Mesenchymal stem cell (in vitro differentiated cells and primary cell): ENCODE results near the gene RAMP1.

Source experiments
- DNase-seq: peaks from one replicate; pipeline ENCODE4 v3.0.0-alpha.2; 2013
- H2AFZ ChIP-seq: one replicate; pipeline ENCODE4 v1.6.1; 2013; ENCODE audit warnings: low read depth, mild to moderate bottlenecking, control low read depth, inconsistent platforms, low read length, moderate library complexity
- H2AK5ac ChIP-seq: 2 replicates; pipeline ENCODE4 v1.6.1; 2013; ENCODE audit warnings: low read length, moderate library complexity, mild to moderate bottlenecking, inconsistent platforms; ENCODE audit not compliant: severe bottlenecking
- H2BK120ac ChIP-seq: one replicate; pipeline ENCODE4 v1.6.1; 2013; ENCODE audit warnings: low read depth, mild to moderate bottlenecking, inconsistent platforms, low read length, moderate library complexity
- H2BK12ac ChIP-seq, 2 experiments: one replicate each; pipeline ENCODE4 v1.6.1; 2013; ENCODE audit warnings: inconsistent platforms in 2 of 2, low read length in 2 of 2, mild to moderate bottlenecking in 2 of 2, moderate library complexity in 2 of 2, control low read depth in 1 of 2
- H2BK15ac ChIP-seq: one replicate; pipeline ENCODE4 v1.6.1; 2013; ENCODE audit warnings: mild to moderate bottlenecking, low read depth, inconsistent platforms; ENCODE audit not compliant: poor library complexity, severe bottlenecking
- H2BK5ac ChIP-seq: 2 replicates; pipeline ENCODE4 v1.6.1; 2013; ENCODE audit warnings: low read depth, mild to moderate bottlenecking, low read length, control low read depth, inconsistent platforms; ENCODE audit not compliant: poor library complexity, severe bottlenecking
- H3K14ac ChIP-seq, 2 experiments: one replicate each; pipeline ENCODE4 v1.6.1; 2013; ENCODE audit warnings: inconsistent platforms in 2 of 2, low read length in 2 of 2, control low read depth in 1 of 2, mild to moderate bottlenecking in 1 of 2, moderate library complexity in 1 of 2
- H3K18ac ChIP-seq, 2 experiments: one replicate each; pipeline ENCODE4 v1.6.1; 2013; ENCODE audit warnings: inconsistent platforms in 2 of 2, low read length in 2 of 2, control low read depth in 1 of 2, low read depth in 1 of 2, mild to moderate bottlenecking in 1 of 2
- H3K23ac ChIP-seq, 2 experiments: one replicate each; pipeline ENCODE4 v1.6.1; 2013; ENCODE audit warnings: inconsistent platforms in 2 of 2, low read length in 2 of 2, mild to moderate bottlenecking in 2 of 2, moderate library complexity in 2 of 2, control low read depth in 1 of 2
- H3K27ac ChIP-seq: 2 replicates; pipeline ENCODE4 v1.5.1; 2013; ENCODE audit warnings: mild to moderate bottlenecking, moderate library complexity, low read length, control low read depth, inconsistent platforms; ENCODE audit not compliant: poor library complexity, severe bottlenecking
- H3K27me3 ChIP-seq, 2 experiments: 2 replicates each; pipeline versions ENCODE4 v1.6.1 to v1.7.0; 2013; ENCODE audit warnings: low read length in 2 of 2, mild to moderate bottlenecking in 2 of 2, moderate library complexity in 2 of 2, control low read depth in 1 of 2, inconsistent platforms in 1 of 2; ENCODE audit not compliant: control insufficient read depth in 1 of 2, insufficient read depth in 1 of 2
- H3K36me3 ChIP-seq, 2 experiments: 2 replicates each; pipeline versions ENCODE4 v1.6.1 to v1.7.0; 2013; ENCODE audit warnings: low read length in 2 of 2, control low read depth in 1 of 2, inconsistent platforms in 1 of 2, low read depth in 1 of 2, mild to moderate bottlenecking in 1 of 2; ENCODE audit not compliant: insufficient read depth in 2 of 2, control insufficient read depth in 1 of 2
- H3K4ac ChIP-seq, 2 experiments: one replicate each; pipeline ENCODE4 v1.6.1; 2013; ENCODE audit warnings: inconsistent platforms in 2 of 2, low read length in 2 of 2, mild to moderate bottlenecking in 2 of 2, moderate library complexity in 2 of 2, control low read depth in 1 of 2, low read depth in 1 of 2
- H3K4me1 ChIP-seq: 2 replicates; pipeline ENCODE4 v1.6.1; 2013; ENCODE audit warnings: low read depth, low read length, control low read depth; ENCODE audit not compliant: control insufficient read depth, insufficient read depth
- H3K4me2 ChIP-seq: 2 replicates; pipeline ENCODE4 v1.6.1; 2013; ENCODE audit warnings: low read length, mild to moderate bottlenecking, inconsistent platforms; ENCODE audit not compliant: poor library complexity, severe bottlenecking
- H3K4me3 ChIP-seq, 2 experiments: 2 replicates each; pipeline versions ENCODE4 v1.5.1 to v1.7.0; 2013; ENCODE audit warnings: low read length in 2 of 2, mild to moderate bottlenecking in 2 of 2, control low read depth in 1 of 2, low read depth in 1 of 2; ENCODE audit not compliant: insufficient read depth in 1 of 2
- H3K79me1 ChIP-seq: replicated peaks from 2 replicates; pipeline ENCODE4 v1.6.1; 2013; ENCODE audit warnings: mild to moderate bottlenecking, control low read depth, low read length, inconsistent platforms; ENCODE audit not compliant: poor library complexity, severe bottlenecking
- H3K9ac ChIP-seq: 2 replicates; pipeline ENCODE4 v1.7.0; 2013; ENCODE audit warnings: mild to moderate bottlenecking, low read length, moderate library complexity
- H3K9me3 ChIP-seq: 2 replicates; pipeline ENCODE4 v1.7.0; 2013; ENCODE audit warnings: mild to moderate bottlenecking, low read length; ENCODE audit not compliant: control insufficient read depth
- H4K8ac ChIP-seq: one replicate; pipeline ENCODE4 v1.6.1; 2013; ENCODE audit warnings: inconsistent platforms, mild to moderate bottlenecking, low read length, moderate library complexity
- H4K91ac ChIP-seq: one replicate; pipeline ENCODE4 v1.6.1; 2013; ENCODE audit warnings: mild to moderate bottlenecking, low read length, inconsistent platforms
- WGBS: methylation state at CpG from one replicate; pipeline ENCODE4 v1.1.7; 2013; ENCODE audit warnings: mixed read lengths; 5-methylcytosine and 5-hydroxymethylcytosine counted together

Gene RAMP1

GRCh38 chr2:237885111-237885930 is 25.9 kb downstream of the RAMP1 start:
- 77% methylated on average over 27 of the region's 27 CpGs for WGBS

DNA sequence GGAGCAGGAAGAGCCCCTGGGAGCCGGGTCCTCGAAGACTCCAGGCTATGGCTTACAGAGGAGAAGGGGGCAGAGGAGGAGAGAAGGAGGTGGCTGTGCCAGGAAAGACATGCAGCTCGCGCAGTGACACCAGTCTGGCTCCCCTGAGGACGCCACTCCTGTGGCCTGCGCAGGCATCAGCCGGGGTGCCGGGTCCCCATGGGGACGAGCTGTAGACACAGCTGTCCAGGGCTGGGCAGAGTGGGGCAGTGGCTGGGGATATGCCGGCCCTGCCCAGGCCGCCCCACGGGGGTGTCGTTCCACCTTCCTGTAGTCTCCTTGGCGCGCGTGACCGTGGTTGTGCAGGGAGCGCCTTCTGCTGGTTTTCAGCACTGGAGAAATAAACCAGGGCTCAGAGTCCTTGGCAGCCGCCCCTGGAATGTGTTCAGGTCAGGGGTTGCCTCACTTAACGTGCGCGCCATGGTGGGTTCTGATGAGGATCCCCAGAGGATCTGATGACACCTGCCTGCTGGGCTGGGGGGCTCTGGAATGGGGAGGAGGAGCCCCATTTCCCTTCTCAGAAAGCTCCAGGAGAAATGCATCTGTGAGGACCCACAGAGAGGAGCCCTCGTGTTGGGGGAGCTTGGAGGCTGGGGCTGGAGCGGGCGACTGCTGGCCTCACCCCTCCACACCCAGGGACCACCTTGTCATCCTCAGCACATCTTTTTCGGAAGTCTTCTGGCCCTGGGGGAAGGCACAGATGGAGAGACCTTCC is 26.7 kb downstream of the RAMP1 start:
- Histone ChIP-seq H3K79me1 (no peaks in the 10 kb centered on the region), H2BK15ac (no peak overlapping the region), H3K18ac (no peak overlapping the region), H4K91ac (no peak overlapping the region), H3K4me3 (no peak overlapping the region), H2BK120ac (no peak overlapping the region), H3K27me3 (peaks cover 0 to 11% of the 10 kb centered on the region in 2 experiments), H3K9ac (no peak overlapping the region), H3K4me2 (no peak overlapping the region), H2AK5ac (no peak overlapping the region), H2AFZ (no peak overlapping the region), H3K36me3 (peaks cover 0 to 8% of the 10 kb centered on the region in 2 experiments), H3K4ac (no peak overlapping the region), H2BK5ac (no peak overlapping the region), H3K14ac (no peak overlapping the region), H4K8ac (no peak overlapping the region), H2BK12ac (peak overlapping the region in 1 of 2 experiments; percentile 80), H3K27ac (no peak overlapping the region), H3K4me1 (peaks cover 19% of the 10 kb centered on the region), H3K9me3 (no peaks in the 10 kb centered on the region), H3K23ac (no peak overlapping the region)
- DNase-seq = no peak
- 86% methylated on average over 26 of the region's 26 CpGs for WGBS

More at GRCh38 chr2:237885111-237885930, 25.9 kb downstream of the RAMP1 start:
- Histone ChIP-seq H2BK120ac (no peak overlapping the region), H2BK15ac (no peak overlapping the region), H3K27me3 (peaks cover 0 to 11% of the 10 kb centered on the region in 2 experiments), H3K36me3 (peaks cover 0 to 8% of the 10 kb centered on the region in 2 experiments), H3K18ac (no peak overlapping the region), H3K9ac (no peak overlapping the region), H4K8ac (peak overlapping the region; percentile 28), H3K9me3 (no peaks in the 10 kb centered on the region), H2AK5ac (no peak overlapping the region), H3K4ac (no peak overlapping the region), H2AFZ (no peak overlapping the region), H2BK12ac (peak overlapping the region in 1 of 2 experiments; percentile 22), H3K14ac (peak overlapping the region in 1 of 2 experiments; percentile 58), H3K23ac (no peak overlapping the region), H3K4me1 (peaks cover 19% of the 10 kb centered on the region), H3K79me1 (no peaks in the 10 kb centered on the region), H3K4me3 (no peak overlapping the region), H2BK5ac (no peak overlapping the region), H4K91ac (peak overlapping the region; percentile 64), H3K27ac (no peak overlapping the region), H3K4me2 (no peak overlapping the region)
- no peak for DNase-seq

- H3K4me1 ChIP-seq = peaks cover 19% of the 10 kb centered on the region
- no peak overlapping the region for H2AFZ ChIP-seq
- H3K27ac ChIP-seq = no peak overlapping the region
- H3K9ac ChIP-seq = no peak overlapping the region
- H3K18ac ChIP-seq = peak overlapping the region in 1 of 2 experiments; percentile 18
- H3K4ac ChIP-seq = no peak overlapping the region
- H3K27me3 ChIP-seq = peaks cover 0 to 11% of the 10 kb centered on the region in 2 experiments
- peaks cover 0 to 8% of the 10 kb centered on the region in 2 experiments for H3K36me3 ChIP-seq
- H4K91ac ChIP-seq = peak overlapping the region; percentile 86
- H2BK12ac ChIP-seq = peak overlapping the region; percentile 52 to 80
- H2BK5ac ChIP-seq = no peak overlapping the region
- WGBS = 76% methylated on average over 23 of the region's 23 CpGs
- H3K4me3 ChIP-seq = no peak overlapping the region
- H4K8ac ChIP-seq = peak overlapping the region; percentile 39
- no peak overlapping the region for H2BK120ac ChIP-seq
- no peak overlapping the region for H3K14ac ChIP-seq
- H3K4me2 ChIP-seq = no peak overlapping the region
- DNase-seq = peak; percentile 55
- no peak overlapping the region for H2AK5ac ChIP-seq
- H3K79me1 ChIP-seq = no peaks in the 10 kb centered on the region
- H3K23ac ChIP-seq = no peak overlapping the region
- H3K9me3 ChIP-seq = no peaks in the 10 kb centered on the region
- no peak overlapping the region for H2BK15ac ChIP-seq
These were observed 27.5 kb downstream of the RAMP1 start for GRCh38 chr2:237886685-237887481.
